ENCODE measurements around the gene PPP4R3B.
"Not testable (repeated sequence)": the region's sequence is repeated elsewhere in the genome, so short reads cannot be mapped to it uniquely, and the experiment has no call there.

DNA sequence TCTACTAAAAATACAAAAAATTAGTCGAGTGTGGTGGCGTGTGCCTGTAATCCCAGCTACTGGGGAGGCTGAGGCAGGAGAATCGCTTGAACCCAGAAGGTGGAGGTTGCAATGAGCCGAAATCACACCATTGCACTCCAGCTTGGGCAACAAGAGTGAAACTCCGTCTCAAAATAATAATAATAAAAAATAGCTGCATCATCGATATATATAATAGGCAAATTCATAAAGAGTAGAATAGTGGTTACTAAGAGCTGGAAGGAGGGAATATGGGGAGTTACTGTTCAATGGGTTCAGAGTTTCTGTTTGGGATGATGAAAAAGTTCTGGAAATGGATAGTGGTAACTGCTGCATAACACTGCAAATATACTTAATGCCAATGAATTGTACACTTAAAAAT, 20.6 kb downstream of the PPP4R3B start:
- TF ChIP-seq, protein P1, sequence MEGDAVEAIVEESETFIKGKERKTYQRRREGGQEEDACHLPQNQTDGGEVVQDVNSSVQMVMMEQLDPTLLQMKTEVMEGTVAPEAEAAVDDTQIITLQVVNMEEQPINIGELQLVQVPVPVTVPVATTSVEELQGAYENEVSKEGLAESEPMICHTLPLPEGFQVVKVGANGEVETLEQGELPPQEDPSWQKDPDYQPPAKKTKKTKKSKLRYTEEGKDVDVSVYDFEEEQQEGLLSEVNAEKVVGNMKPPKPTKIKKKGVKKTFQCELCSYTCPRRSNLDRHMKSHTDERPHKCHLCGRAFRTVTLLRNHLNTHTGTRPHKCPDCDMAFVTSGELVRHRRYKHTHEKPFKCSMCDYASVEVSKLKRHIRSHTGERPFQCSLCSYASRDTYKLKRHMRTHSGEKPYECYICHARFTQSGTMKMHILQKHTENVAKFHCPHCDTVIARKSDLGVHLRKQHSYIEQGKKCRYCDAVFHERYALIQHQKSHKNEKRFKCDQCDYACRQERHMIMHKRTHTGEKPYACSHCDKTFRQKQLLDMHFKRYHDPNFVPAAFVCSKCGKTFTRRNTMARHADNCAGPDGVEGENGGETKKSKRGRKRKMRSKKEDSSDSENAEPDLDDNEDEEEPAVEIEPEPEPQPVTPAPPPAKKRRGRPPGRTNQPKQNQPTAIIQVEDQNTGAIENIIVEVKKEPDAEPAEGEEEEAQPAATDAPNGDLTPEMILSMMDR (conservative IDR thresholded peaks at IDR 0.05; ENCODE audit: low read length), result not testable (repeated sequence)
- TF ChIP-seq EZH2phosphoT487 (IDR thresholded peaks at IDR 0.05; ENCODE audit: borderline replicate concordance), result not testable (repeated sequence)
